GM19438 (cell line): Measurements from ENCODE around the gene NEDD8.

Experiments
- ATAC-seq: cut with Tn5 transposase; IDR thresholded peaks from one replicate; pipeline ENCODE4 v1.9.1; 2021; ENCODE audit warnings: low read depth; ENCODE audit not compliant: unreplicated experiment

Gene NEDD8

DNA sequence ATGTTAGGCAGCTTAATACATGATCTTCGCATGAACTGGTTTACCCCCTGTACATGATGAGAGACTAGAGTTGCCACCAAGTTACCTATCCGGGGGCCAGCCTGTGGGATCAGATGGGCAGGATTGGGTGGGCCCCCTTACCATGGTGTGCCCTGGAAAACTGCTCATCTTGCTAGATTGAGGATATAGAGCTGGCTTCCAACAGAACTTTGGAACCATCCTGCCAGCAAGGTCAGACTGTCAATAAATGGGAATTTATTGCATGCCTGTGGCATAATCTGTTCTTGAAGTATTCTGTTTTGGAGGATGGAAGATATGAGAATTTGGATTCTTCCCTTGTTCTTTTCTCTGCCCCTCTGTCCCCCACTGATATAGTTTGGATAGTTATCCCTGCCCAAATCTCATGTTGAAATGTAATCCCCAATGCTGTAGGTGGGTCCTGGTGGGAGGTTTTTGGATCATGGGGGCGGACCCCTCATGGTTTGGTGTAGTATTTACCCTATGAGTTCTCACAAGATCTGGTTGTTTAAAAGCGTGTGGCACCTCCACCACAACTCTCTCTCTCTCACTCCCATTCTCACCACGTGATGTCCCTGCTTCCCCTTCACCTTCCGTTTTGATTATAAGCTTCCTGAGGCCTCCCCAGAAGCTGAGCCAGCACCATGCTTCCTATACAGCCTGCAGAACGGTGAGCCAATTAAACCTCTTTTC is 33.2 kb downstream of the NEDD8 start:
- no peak for ATAC-seq

DNA sequence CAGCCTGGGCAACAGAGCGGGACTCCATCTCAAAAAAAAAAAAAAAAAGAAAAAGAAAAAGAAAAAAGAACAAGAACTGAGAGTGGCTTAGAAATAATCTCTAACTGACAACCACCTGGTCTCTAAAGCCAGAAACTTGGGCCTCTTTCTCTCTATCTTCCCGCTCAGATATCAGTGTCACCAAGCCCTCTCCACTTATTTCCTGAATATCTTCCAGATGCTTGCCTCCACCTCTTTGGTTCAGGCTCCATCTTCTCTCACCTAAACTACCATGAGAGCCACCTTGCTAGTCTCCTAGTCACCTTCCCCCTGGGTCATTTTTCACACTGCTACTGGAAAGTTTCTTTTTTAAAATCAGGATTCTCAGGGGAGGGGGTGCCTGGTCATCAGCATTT is 35.1 kb downstream of the NEDD8 start:
- no peak for ATAC-seq

DNA sequence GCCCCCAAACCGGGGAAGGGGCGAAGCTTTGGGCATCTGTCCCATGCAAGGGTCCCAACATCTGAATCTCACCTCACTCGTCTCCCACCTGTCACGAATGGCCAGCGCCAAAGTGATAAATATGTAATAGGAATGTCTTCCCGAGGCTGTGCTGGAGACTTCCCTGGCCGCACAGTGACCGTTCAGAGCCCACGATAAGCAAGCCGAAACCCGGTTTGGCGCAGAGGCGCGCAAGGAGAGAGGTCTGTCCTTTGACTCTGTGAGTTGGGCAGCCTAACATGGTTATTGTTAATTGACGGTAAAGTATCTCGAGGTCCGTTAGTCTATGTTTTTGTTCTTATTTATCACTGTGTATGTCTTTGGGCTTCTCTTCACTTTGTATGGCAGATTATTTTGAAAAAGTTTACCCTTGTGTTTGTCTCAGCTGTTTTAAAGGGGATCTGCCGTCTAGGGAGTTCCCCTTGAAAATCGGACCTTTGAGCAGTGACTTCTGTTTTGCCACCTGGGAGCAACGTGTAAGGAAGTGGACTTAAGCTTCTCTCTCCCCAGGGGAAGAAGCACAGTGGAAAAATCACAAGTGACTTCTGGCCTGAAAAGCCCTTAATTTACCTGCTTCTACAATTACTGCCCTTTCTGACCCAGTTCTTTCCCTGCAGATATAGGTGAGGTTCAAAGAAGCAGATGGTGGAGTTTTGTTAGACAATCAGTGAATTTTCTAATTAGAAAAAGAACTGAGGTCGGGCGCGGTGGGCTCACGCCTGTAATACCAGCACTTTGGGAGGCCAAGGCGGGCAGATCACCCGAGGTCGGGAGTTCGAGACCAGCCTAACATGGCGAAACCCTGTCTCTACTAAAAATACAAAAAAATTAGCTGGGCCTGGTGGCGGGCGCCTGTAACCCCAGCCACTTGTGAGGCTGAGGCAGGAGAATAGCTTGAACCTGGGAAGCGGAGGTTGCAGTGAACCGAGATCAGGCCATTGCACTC is 35.8 kb downstream of the NEDD8 start:
- ATAC-seq: peak; percentile 30

DNA sequence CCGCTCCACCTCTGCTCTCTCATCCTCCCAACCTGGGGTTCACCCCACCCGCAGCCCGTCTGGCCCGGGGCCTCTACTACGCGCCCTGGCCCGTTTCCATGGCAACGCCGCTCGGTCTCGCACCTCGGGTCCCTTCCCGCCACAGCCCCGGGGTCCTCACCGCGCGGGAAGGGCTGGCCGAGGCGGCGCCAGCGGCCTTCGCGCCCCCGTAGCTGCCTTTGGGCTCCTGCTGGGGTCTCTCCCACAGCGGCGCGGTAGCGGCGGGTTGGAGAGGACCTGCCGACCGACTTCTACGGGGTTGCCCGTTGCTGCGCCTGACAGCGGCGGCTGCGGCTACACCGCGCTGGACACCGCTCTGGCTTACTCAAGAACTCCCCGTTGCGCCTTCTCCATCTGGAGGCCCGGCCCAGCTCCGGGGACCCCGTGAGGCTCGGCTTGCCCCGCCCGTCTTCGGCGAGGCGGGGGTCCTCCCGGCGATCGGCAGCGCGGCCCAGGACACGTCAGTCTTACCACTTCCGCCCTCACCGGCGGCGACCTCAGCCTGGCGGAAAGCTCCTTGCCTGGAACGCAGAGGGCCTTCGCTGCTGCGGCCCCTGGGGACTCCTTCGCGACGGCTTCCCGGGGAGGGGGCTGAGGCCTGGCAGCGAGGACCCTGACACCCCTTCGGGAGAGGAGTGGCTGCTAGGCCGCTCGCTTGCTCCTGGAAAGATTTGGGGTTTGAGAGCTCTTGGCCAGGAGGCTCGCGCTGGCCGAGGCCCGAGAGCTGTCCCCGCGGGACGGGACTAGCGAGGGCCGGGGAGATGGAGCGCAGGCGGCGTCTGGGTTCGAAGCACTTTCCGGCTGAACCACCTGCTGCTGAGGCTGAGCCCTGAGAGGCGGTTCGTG is 36.7 kb downstream of the NEDD8 start, which contains the start of gene TM9SF1:
Gene TM9SF1, minus strand, starts transcription at position 256 of the 885 bp plus-strand sequence. CDS start 422 bp downstream, outside the sequence.
- peak; percentile 81 for ATAC-seq

- no peak for ATAC-seq
Observed at GRCh38 chr14:24194873-24195185, 37.3 kb downstream of the NEDD8 start.

- no peak for ATAC-seq
Observed at GRCh38 chr14:24194186-24194872, 37.8 kb downstream of the NEDD8 start.

DNA sequence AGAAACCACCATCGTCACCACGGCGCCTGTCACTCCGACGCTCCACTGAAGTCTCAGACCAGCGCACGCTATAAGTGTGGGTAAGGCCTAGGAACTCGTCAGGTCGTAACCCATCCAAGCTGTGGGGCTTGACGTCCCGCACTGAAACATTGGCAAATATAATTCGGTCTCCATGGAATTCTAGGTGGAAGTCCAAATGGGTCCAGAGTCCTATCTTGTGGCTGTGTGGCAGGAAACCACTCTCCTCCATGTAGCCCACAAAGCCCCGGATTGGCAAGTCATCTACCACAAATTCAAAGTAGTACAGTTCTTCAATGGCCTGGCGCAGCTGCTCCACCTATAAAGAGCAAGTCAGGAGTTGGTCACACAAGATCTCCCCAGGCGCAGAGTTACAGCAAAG is 39.2 kb downstream of the NEDD8 start:
- no peak for ATAC-seq

GRCh38 chr14:24190416-24190815 is 41.8 kb downstream of the NEDD8 start:
- ATAC-seq: no peak

DNA sequence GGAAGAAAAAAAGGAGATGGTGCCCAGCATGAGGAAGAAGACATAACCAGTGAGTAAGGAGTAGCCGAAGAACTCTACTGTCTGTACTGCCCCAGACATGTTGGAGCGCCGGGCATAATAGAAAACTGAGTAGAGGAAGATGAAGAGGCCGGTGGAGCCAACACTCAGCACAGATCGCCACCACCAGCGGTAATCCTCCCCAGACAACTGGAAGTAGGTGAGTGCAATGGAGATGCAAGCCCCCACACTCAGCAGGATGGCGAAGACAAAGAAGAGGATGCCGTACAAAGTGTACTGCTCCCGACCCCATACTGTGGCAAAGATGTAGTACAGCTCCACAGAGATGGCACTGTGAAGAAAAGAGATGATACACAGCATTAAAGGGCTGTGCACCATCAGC is 42.7 kb downstream of the NEDD8 start:
- no peak for ATAC-seq

GRCh38 chr14:24189059-24189375 is 43.1 kb downstream of the NEDD8 start:
- ATAC-seq: no peak

DNA sequence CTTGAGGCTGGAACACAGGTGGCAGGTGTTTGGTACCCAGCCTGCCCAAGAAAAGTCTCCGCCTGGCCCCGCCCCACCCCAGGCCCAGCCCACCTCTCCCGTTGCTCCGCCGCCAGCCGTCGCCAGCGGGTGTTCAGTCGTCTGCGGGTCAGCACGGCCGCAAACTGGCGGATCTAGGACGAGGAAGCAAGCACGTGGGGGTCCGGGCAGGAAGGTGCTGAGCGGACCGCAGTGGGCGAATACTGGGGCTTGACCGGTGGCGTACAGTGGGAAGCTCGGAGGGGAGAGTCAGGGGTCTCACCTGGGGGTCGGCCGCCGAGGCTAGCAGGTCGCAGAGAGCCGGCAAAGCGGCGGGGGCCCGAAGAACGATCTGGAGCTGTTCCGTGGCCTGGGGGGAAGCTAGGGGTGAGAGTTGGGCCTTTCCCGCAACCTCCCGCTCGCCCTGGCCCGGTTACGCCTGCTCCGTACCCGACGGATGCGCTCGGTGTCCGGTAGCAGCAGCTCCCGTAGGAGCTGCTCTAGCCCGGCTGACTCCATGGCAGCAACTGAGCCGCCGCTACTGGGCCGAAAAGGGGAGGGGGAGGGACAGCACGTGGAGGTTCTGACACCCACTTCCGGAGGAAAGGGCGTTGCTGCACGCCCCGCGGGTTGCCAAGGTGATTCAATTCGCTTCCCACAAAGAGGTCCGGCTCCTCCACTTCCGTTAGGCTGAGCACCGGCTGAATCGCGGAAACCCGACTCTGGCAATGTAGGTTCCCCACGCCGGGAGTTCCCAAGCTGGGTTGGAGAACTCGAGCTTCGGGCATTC is 43.7 kb downstream of the NEDD8 start, which contains the start of gene IPO4:
Gene IPO4, minus strand, starts transcription at position 566 of the 808 bp plus-strand sequence. Its CDS starts 29 bp downstream, at position 537.
- ATAC-seq: peak; percentile 92

DNA sequence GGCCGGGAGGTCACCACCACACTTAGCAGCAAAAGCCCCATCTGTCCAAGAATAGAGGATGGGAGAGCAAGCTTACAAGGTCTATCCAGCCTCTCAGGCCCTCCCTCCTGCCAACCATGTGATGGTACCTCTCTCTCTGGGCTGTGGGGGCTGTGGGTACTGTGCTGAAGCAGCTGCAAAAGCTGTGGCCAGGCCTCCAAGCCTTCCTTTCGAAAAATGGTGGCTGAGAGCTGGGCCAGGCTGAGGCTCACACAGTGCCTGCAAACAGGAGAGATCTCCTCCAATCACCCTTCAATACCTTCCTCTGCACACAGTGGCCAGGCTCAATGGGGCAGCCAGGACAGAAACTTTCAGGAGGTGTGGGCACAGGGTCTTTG is 44.6 kb downstream of the NEDD8 start:
- no peak for ATAC-seq

DNA sequence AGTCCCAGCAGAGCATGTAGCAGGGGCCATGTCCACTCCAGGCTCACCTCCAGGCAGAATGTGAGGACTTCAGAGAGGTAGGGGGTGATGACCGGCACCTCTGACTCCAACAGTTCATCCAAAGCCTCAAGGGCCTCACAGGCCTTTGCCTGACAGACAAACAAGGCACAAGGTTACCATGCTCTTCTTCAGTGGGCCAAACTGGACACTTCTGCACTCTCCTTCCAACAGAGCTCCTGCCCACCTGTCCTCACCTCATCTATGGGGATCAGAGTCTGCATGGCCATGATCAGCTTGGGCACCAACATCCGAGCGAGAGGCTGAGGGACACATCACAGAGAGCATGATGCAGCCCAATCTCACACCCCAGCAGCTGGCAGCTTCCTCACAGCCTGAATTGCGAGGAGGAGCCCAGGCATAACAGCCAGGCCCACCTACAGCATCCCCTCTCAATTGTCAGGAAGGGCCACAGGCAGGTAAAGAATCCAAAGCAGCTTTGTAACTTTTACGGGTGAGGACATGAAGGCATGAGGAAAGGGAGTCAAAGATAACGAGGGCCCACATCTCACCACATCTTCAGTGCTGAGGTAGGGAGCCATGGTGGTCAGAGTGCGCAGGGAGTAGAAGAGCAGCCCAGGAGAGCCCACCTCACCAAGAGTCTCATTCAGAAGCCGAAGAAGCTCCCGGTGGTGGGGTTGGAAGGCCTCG is 45.2 kb downstream of the NEDD8 start:
- ATAC-seq: no peak

DNA sequence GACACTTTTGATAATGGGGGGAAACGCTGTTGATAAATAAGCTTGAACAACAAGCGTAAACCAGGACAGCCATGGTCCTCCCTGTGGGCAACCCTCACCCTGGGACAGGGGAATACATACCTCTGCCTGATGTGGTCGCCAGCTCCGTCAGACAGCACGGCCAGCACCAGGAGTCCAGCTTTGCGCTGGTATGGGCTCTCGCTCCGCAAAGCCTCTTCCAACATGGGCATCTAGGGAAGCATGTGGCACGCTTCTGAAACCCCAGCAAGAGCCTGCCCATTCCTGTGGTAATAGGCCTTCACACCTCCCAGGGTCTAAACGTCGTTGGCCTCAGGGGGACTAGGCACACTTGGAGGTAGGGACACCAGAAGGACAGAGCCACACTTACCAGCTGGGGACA is 46.4 kb downstream of the NEDD8 start:
- ATAC-seq: no peak

DNA sequence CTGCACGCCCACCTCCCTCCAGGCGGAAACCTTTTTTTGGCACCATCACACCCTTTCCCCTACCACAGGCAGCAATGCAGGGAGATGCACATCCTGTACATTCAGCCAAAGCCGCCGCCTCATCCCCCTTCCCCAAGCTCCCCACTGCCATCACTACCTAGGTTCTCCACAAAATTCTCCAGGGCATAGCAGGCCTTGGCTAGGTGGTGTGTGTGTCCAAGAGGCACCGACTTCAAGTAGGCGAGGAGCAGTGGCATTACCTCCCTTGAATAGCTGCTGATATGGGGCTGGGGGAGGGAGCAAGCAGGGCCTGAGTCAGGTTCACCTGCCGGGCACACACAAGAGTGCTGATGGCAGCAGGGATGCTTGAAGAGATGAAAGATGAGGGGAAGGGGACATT is 47.1 kb downstream of the NEDD8 start:
- no peak for ATAC-seq

GRCh38 chr14:24184104-24184970 is 47.8 kb downstream of the NEDD8 start:
- no peak for ATAC-seq

DNA sequence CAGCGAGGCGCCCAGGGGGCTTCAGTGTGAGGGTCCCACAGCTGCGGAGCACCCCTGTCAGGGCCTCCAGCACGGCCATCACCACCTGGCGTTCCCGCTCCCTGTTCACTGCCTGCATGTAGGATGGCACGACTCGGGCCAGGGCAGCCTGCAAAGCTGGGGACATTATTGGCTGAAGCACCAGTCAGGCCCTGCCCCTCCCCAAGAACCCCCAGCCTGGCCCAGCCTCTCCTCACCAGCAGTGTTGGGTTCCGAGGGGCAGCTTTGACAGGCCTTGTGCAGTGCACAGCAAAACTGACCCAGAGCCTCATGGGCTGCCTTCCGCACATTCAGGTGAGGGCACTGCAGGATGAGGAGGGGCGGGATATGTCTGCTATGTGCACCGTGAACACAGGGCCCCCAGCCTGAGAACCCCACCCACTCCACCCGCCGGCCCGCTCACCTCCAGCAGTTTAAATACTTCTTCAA is 49.1 kb downstream of the NEDD8 start:
- no peak for ATAC-seq
